ENCODE results near the gene MTMR6.

Gene MTMR6

DNA sequence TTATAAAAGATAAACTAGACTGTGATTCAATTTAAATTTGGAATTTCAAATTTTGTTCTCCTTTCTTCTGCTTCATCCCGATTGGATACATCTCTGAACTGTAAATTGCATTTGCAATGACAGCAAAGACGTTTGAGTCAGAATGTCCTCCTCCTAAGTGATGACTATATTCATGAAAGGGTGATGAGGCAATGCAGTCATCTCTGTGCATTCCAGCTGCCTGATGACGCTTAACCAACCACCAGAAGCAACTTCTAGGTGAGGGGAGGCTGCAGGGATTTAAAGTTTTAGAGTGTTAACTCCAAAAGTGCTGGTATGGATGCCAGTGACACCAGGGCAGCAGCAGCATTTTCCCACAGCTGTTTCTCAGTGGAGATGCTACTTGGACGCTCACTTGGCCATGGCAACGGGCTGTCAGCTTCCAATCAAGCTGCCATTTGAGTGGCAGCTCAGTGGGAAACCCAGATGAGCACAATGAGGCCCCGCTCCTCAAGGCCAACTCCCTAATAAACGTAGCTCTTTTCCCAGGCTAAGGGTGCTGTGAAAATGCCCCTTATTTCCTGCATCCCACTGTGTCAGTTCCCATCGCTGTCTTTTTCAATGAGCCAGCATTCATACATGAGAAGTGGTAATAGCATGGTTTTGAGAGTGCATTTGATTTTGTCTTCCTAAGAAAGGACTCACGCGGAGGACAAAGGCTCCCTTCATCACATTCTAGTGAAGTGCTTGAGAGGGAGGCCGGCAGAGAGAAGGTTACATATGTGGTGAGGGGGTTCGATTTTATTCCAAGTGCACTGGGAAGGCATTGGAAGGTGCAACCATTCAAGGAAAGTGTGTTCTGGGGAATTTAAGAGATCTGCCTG is 70.0 kb downstream of the MTMR6 start:
- DNase-seq (ENCODE audit: low read depth in 2 of 2) = no peak

DNA sequence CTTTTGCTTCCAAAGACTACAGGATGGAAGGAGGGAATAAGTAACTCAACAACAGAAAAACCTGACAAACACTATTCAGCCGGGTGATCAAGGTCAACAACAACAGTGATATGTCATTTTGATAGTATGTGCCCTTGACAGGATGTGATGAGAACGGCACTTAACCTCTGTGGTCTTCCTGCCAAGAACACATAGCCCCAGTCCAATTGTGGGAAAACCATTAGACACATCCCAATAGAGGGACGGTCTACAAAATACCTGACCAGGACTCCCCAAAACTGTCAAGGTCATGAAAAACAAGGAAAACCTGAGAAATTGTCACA is 72.1 kb downstream of the MTMR6 start:
- no peak for DNase-seq (ENCODE audit: low read depth in 2 of 2)

GRCh38 chr13:25214491-25215252 is 72.6 kb downstream of the MTMR6 start:
- no peak for DNase-seq (ENCODE audit: low read depth in 2 of 2)

DNA sequence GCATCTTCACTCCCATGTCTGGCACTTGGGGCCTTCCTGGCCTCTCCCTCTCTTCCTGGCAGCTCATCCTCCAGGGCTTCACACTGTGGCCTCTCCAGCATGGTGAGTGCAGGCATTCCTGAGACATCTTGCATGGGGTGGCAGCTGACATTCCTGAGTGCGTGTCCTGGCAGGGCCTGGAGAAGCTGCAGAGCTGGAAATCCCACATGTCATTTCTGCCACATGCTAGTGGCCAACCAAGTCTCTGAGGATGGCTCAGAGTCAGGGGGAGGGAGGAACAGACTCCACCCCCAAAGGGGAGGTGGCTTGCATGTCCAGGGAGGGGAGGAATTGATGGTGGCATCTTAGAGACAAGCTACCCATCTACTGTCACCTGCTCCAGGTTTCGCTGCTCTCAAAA is 73.6 kb downstream of the MTMR6 start:
- DNase-seq (ENCODE audit: low read depth in 2 of 2) = no peak

GRCh38 chr13:25210842-25211569 is 76.3 kb downstream of the MTMR6 start:
- no peak for DNase-seq (ENCODE audit: low read depth in 2 of 2)

GRCh38 chr13:25207291-25207810 is 79.9 kb downstream of the MTMR6 start:
- no peak for DNase-seq (ENCODE audit: low read depth in 2 of 2)

GRCh38 chr13:25204863-25205262 is 82.4 kb downstream of the MTMR6 start:
- DNase-seq (ENCODE audit: low read depth in 2 of 2) = no peak

GRCh38 chr13:25203127-25203740 is 84.1 kb downstream of the MTMR6 start:
- DNase-seq (ENCODE audit: low read depth in 2 of 2) = no peak

- no peak for DNase-seq (ENCODE audit: low read depth in 2 of 2)
These were observed 86.5 kb downstream of the MTMR6 start for GRCh38 chr13:25200783-25201182.

DNA sequence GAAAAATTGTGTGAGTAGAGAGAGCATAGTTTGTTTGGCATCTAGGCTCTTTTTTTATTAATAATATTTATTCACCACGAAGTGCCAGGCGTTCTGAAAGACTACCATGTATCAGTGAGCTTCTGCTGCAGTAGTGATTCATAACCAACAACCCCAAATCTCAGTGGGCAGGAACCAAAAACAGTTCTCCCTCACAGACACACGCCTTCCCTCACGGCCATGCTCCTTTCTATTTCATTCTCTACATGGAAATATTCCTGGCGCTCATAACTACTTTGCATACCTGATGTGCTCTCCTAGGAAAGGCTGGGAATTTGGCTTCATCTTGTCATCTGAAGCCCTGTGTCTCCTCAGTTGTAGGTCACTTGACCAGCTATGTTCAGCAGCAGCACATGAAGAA is 88.6 kb downstream of the MTMR6 start:
- no peak for DNase-seq (ENCODE audit: low read depth in 2 of 2)

GRCh38 chr13:25196971-25197370 is 90.3 kb downstream of the MTMR6 start:
- no peak for DNase-seq (ENCODE audit: low read depth in 2 of 2)
